Large intestine (tissue), 3 donors: ENCODE measurements around the gene EBP. TPM values are rescaled to one million over a fixed set of nuclear protein-coding genes. Genes with fewer than 3 reads are reported as not detected.

Experiments used
- DNase-seq, 2 donors: peaks; one replicate each; pipeline versions ENCODE4 v3.0.0 to v3.0.0-alpha.2; 2013
- H3K27ac ChIP-seq: one replicate; pipeline ENCODE4 v1.5.1; 2013; ENCODE audit warnings: low read length
- H3K27me3 ChIP-seq: 2 replicates; pipeline ENCODE4 v1.6.1; 2013; ENCODE audit warnings: low read length; ENCODE audit not compliant: control insufficient read depth, insufficient read depth
- H3K36me3 ChIP-seq: 2 replicates; pipeline ENCODE4 v1.6.1; 2013; ENCODE audit warnings: low read length; ENCODE audit not compliant: control insufficient read depth, insufficient read depth
- H3K4me1 ChIP-seq: one replicate; pipeline ENCODE4 v1.6.1; 2013; ENCODE audit warnings: low read length; ENCODE audit not compliant: control insufficient read depth, insufficient read depth
- H3K4me3 ChIP-seq: one replicate; pipeline ENCODE4 v1.5.1; 2013; ENCODE audit warnings: low read length
- H3K9me3 ChIP-seq: one replicate; pipeline ENCODE4 v1.6.1; 2013; ENCODE audit warnings: mild to moderate bottlenecking, low read depth, low read length, moderate library complexity; ENCODE audit not compliant: control insufficient read depth
- WGBS: methylation state at CpG from one replicate; pipeline ENCODE4 v1.1.5; 2013; ENCODE audit warnings: low lambda C conversion rate; ENCODE audit not compliant: insufficient coverage; 5-methylcytosine and 5-hydroxymethylcytosine counted together
- polyA plus RNA-seq: library from polyadenylated mRNA; unstranded; fragments of 120-200 nt; gene quantifications from one replicate; pipeline ENCODE4 v1.2.1, GENCODE V29; 2013

Gene EBP
- polyA plus RNA-seq, 1 donor = 110 TPM

GRCh38 chrX:48476919-48477318 is 44.7 kb upstream of the EBP start:
- no CpG with 5 or more reads among the region's 4 CpGs for WGBS
- H3K4me1 ChIP-seq = peaks cover 3% of the 10 kb centered on the region
- peaks cover 2% of the 10 kb centered on the region for H3K36me3 ChIP-seq
- H3K9me3 ChIP-seq = no peaks in the 10 kb centered on the region
- no peaks in the 10 kb centered on the region for H3K27me3 ChIP-seq
- peak overlapping the region; percentile 78 for H3K4me3 ChIP-seq
- DNase-seq = no peak
- H3K27ac ChIP-seq = no peak overlapping the region

- Histone ChIP-seq H3K4me3 (no peak overlapping the region), H3K4me1 (peaks cover 3% of the 10 kb centered on the region), H3K36me3 (peaks cover 2% of the 10 kb centered on the region), H3K27me3 (no peaks in the 10 kb centered on the region), H3K9me3 (no peaks in the 10 kb centered on the region), H3K27ac (no peak overlapping the region)
- DNase-seq = no peak
- whole genome bisulfite sequencing = no CpG with 5 or more reads among the region's 19 CpGs
Observed at GRCh38 chrX:48477960-48478755, 43.5 kb upstream of the EBP start.

GRCh38 chrX:48478806-48479205 is 42.8 kb upstream of the EBP start:
- no peaks in the 10 kb centered on the region for H3K9me3 ChIP-seq
- DNase-seq = no peak
- H3K27me3 ChIP-seq = no peaks in the 10 kb centered on the region
- no peak overlapping the region for H3K27ac ChIP-seq
- peaks cover 2% of the 10 kb centered on the region for H3K36me3 ChIP-seq
- peaks cover 3% of the 10 kb centered on the region for H3K4me1 ChIP-seq
- no CpG with 5 or more reads among the region's 5 CpGs for WGBS
- no peak overlapping the region for H3K4me3 ChIP-seq

GRCh38 chrX:48480142-48480541 is 41.5 kb upstream of the EBP start:
- H3K4me1 ChIP-seq = no peaks in the 10 kb centered on the region
- no CpG with 5 or more reads among the region's 3 CpGs for WGBS
- H3K4me3 ChIP-seq = no peak overlapping the region
- H3K9me3 ChIP-seq = no peaks in the 10 kb centered on the region
- H3K27ac ChIP-seq = no peak overlapping the region
- DNase-seq = no peak
- H3K27me3 ChIP-seq = no peaks in the 10 kb centered on the region
- H3K36me3 ChIP-seq = peaks cover 2% of the 10 kb centered on the region

GRCh38 chrX:48480583-48480982 is 41.0 kb upstream of the EBP start:
- Histone ChIP-seq H3K27ac (no peak overlapping the region), H3K4me1 (no peaks in the 10 kb centered on the region), H3K27me3 (no peaks in the 10 kb centered on the region), H3K36me3 (peaks cover 2% of the 10 kb centered on the region), H3K4me3 (no peak overlapping the region), H3K9me3 (no peaks in the 10 kb centered on the region)
- WGBS = no CpG with 5 or more reads among the region's 3 CpGs
- no peak for DNase-seq

GRCh38 chrX:48482526-48482925 is 39.1 kb upstream of the EBP start:
- H3K36me3 ChIP-seq = peaks cover 4% of the 10 kb centered on the region
- no CpG with 5 or more reads among the region's 7 CpGs for WGBS

GRCh38 chrX:48487362-48487798 is 34.2 kb upstream of the EBP start:
- H3K4me3 ChIP-seq = no peak overlapping the region
- no peaks in the 10 kb centered on the region for H3K9me3 ChIP-seq
- no peak overlapping the region for H3K27ac ChIP-seq
- no peak for DNase-seq
- no peaks in the 10 kb centered on the region for H3K4me1 ChIP-seq
- H3K27me3 ChIP-seq = no peaks in the 10 kb centered on the region
- WGBS = no CpG with 5 or more reads among the region's 10 CpGs
- peaks cover 2% of the 10 kb centered on the region for H3K36me3 ChIP-seq

More at GRCh38 chrX:48482526-48482925, 39.1 kb upstream of the EBP start:
- Histone ChIP-seq H3K27ac (no peak overlapping the region), H3K4me3 (no peak overlapping the region), H3K9me3 (no peaks in the 10 kb centered on the region), H3K4me1 (no peaks in the 10 kb centered on the region), H3K27me3 (no peaks in the 10 kb centered on the region)
- DNase-seq = no peak

- no peak overlapping the region for H3K4me3 ChIP-seq
- WGBS = no CpG with 5 or more reads among the region's 3 CpGs
- no peaks in the 10 kb centered on the region for H3K4me1 ChIP-seq
- no peaks in the 10 kb centered on the region for H3K9me3 ChIP-seq
- peaks cover 2% of the 10 kb centered on the region for H3K36me3 ChIP-seq
- no peak for DNase-seq
- H3K27me3 ChIP-seq = no peaks in the 10 kb centered on the region
- H3K27ac ChIP-seq = no peak overlapping the region
Observed at GRCh38 chrX:48488034-48488433, 33.6 kb upstream of the EBP start.

GRCh38 chrX:48489296-48489695 is 32.3 kb upstream of the EBP start:
- H3K27ac ChIP-seq = no peak overlapping the region
- no peak for DNase-seq
- H3K36me3 ChIP-seq = peaks cover 2% of the 10 kb centered on the region
- H3K4me3 ChIP-seq = no peak overlapping the region
- H3K27me3 ChIP-seq = no peaks in the 10 kb centered on the region
- no peaks in the 10 kb centered on the region for H3K4me1 ChIP-seq
- WGBS = no CpG with 5 or more reads among the region's 9 CpGs
- H3K9me3 ChIP-seq = no peaks in the 10 kb centered on the region

- H3K4me3 ChIP-seq = no peak overlapping the region
- H3K4me1 ChIP-seq = no peaks in the 10 kb centered on the region
- DNase-seq = no peak
- peaks cover 2% of the 10 kb centered on the region for H3K36me3 ChIP-seq
- H3K27me3 ChIP-seq = no peaks in the 10 kb centered on the region
- no peaks in the 10 kb centered on the region for H3K9me3 ChIP-seq
- no peak overlapping the region for H3K27ac ChIP-seq
- WGBS = no CpG with 5 or more reads among the region's 2 CpGs
Observed at GRCh38 chrX:48489892-48490291, 31.7 kb upstream of the EBP start.

GRCh38 chrX:48490661-48491060 is 30.9 kb upstream of the EBP start:
- Histone ChIP-seq H3K27me3 (no peaks in the 10 kb centered on the region), H3K4me3 (no peak overlapping the region), H3K27ac (no peak overlapping the region), H3K36me3 (peaks cover 2% of the 10 kb centered on the region), H3K4me1 (no peaks in the 10 kb centered on the region), H3K9me3 (no peaks in the 10 kb centered on the region)
- WGBS = no CpG with 5 or more reads among the region's 8 CpGs
- no peak for DNase-seq
